ENCODE measurements around the gene CLCA1. TPM values are rescaled to one million over a fixed set of nuclear protein-coding genes. Genes with fewer than 3 reads are reported as not detected.

The CLCA1 gene
- total RNA-seq, 1 experiment from 2014 or later, result not detected

DNA sequence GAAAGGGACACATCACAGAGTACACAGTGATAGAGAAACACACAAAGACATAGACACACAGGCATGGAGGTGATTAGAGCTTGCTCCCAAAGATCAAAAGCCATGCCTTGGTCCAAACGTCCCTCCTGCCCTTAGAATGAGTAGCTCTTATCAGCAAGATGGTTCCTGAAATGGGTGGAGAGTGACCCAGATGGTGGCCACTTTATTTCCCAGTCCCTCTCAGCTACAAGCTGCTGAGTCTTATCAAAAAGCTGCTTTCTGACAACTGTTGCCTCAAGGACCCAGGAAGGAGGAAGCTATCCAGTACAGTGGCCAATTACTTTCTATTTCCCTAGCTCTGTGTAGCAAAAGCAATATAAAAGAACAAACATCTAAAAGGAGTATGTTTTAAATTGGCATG is 7.7 kb upstream of the CLCA1 start:
- ChIA-PET CTCF (no interaction called here), POLR2A (ENCODE audit: unreplicated experiment) (no interaction called here)
- no peak for ATAC-seq
- Histone ChIP-seq H3K36me3 (ENCODE audit: low read depth, low read length) (no peaks in the 10 kb centered on the region), H3K9me3 (ENCODE audit: low read length) (no peaks in the 10 kb centered on the region), H3K27ac (ENCODE audit: low read length) (no peak overlapping the region), H3K9me2 (replicated peaks; ENCODE audit: low read length) (no peaks in the 10 kb centered on the region), H3K9ac (ENCODE audit: low read length) (no peak overlapping the region), H3F3A (ENCODE audit: low read length, unreplicated experiment) (no peaks in the 10 kb centered on the region), H2AFZ (ENCODE audit: low read length) (no peak overlapping the region), H3K79me2 (ENCODE audit: low read length) (no peaks in the 10 kb centered on the region), H4K20me1 (ENCODE audit: low read length) (no peaks in the 10 kb centered on the region), H3K4me2 (ENCODE audit: low read length) (no peak overlapping the region), H3K4me1 (ENCODE audit: insufficient read depth, low read length) (no peaks in the 10 kb centered on the region), H3K27me3 (ENCODE audit: low read length) (no peaks in the 10 kb centered on the region), H3K4me3 (ENCODE audit: low read length) (no peak overlapping the region)
- TF ChIP-seq EZH2 (IDR thresholded peaks at IDR 0.05; ENCODE audit: low read length, unreplicated experiment) (no peak), EZH2phosphoT487 (IDR thresholded peaks at IDR 0.05; ENCODE audit: borderline replicate concordance, low read length) (no peak)
- TF ChIP-seq, protein P1, sequence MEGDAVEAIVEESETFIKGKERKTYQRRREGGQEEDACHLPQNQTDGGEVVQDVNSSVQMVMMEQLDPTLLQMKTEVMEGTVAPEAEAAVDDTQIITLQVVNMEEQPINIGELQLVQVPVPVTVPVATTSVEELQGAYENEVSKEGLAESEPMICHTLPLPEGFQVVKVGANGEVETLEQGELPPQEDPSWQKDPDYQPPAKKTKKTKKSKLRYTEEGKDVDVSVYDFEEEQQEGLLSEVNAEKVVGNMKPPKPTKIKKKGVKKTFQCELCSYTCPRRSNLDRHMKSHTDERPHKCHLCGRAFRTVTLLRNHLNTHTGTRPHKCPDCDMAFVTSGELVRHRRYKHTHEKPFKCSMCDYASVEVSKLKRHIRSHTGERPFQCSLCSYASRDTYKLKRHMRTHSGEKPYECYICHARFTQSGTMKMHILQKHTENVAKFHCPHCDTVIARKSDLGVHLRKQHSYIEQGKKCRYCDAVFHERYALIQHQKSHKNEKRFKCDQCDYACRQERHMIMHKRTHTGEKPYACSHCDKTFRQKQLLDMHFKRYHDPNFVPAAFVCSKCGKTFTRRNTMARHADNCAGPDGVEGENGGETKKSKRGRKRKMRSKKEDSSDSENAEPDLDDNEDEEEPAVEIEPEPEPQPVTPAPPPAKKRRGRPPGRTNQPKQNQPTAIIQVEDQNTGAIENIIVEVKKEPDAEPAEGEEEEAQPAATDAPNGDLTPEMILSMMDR (conservative IDR thresholded peaks at IDR 0.05; ENCODE audit: low read depth, low read length), result no peak
- DNase-seq, result no peak
- no TSS peak for BruUV-seq (replicated peaks)
- intact Hi-C loops (cut with micrococcal nuclease), result no loop called here

DNA sequence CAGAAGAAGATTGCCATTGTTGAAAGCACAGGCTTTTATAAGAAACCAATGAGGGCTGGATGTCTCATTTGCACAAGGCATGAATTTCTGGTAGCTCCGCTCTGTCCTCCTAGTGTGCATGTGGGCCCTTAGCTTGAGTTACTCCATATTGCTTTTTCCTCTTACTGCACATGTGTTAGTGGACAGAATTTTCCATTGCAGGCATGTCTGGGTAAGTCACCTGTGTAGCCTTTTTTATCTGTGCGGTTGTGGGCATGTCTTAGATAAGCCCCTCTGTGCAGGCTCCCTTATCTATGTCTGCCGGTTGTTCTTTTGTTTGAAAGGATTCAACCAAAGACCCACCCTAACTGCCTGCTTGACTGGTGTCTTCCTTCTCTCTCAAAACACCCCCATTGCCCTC is 7.2 kb upstream of the CLCA1 start:
- no peaks in the 10 kb centered on the region for H4K20me1 ChIP-seq (ENCODE audit: low read length)
- no TSS peak for BruUV-seq (replicated peaks)
- H3K27ac ChIP-seq (ENCODE audit: low read length), result no peak overlapping the region
- H3K9me2 ChIP-seq (replicated peaks; ENCODE audit: low read length), result no peaks in the 10 kb centered on the region
- H3K9me3 ChIP-seq (ENCODE audit: low read length), result no peaks in the 10 kb centered on the region
- no peak overlapping the region for H3K4me2 ChIP-seq (ENCODE audit: low read length)
- H3K9ac ChIP-seq (ENCODE audit: low read length), result no peak overlapping the region
- H3K4me3 ChIP-seq (ENCODE audit: low read length), result no peak overlapping the region
- H3F3A ChIP-seq (ENCODE audit: low read length, unreplicated experiment), result no peaks in the 10 kb centered on the region
- no peaks in the 10 kb centered on the region for H3K27me3 ChIP-seq (ENCODE audit: low read length)
- DNase-seq (no peak), ATAC-seq (no peak)
- H3K79me2 ChIP-seq (ENCODE audit: low read length), result no peaks in the 10 kb centered on the region
- H2AFZ ChIP-seq (ENCODE audit: low read length), result no peak overlapping the region
- no peaks in the 10 kb centered on the region for H3K36me3 ChIP-seq (ENCODE audit: low read depth, low read length)
- H3K4me1 ChIP-seq (ENCODE audit: insufficient read depth, low read length), result no peaks in the 10 kb centered on the region
- TF ChIP-seq EZH2 (IDR thresholded peaks at IDR 0.05; ENCODE audit: low read length, unreplicated experiment), result no peak
- no peak for TF ChIP-seq EZH2phosphoT487 (IDR thresholded peaks at IDR 0.05; ENCODE audit: borderline replicate concordance, low read length)
- TF ChIP-seq, protein P1 (conservative IDR thresholded peaks at IDR 0.05; ENCODE audit: low read depth, low read length), result no peak
- ChIA-PET CTCF (no interaction called here), POLR2A (ENCODE audit: unreplicated experiment) (no interaction called here)
- intact Hi-C loops (cut with micrococcal nuclease), result no loop called here

DNA sequence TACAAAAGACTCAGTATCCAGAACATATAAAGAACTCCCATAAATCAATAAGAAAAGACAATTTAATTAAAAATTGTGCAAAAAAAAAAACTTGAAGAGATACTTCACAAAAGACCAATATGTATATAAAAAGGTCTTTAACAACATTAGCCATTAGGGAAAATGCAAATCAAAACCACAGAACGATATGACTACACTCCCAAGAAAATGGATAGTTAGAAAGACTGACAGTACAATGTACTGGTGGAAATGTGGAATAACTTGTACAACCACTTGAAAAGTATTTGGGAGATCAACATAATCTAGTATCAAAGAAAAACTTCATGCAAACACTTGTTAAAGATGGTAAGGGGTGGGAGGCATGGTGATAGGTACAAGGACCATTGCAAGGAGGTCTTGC is 3.9 kb upstream of the CLCA1 start:
- Histone ChIP-seq H3K27ac (ENCODE audit: low read length) (no peak overlapping the region), H3K27me3 (ENCODE audit: low read length) (no peaks in the 10 kb centered on the region), H2AFZ (ENCODE audit: low read length) (no peak overlapping the region), H4K20me1 (ENCODE audit: low read length) (no peaks in the 10 kb centered on the region), H3K4me3 (ENCODE audit: low read length) (no peak overlapping the region), H3K9ac (ENCODE audit: low read length) (no peak overlapping the region), H3F3A (ENCODE audit: low read length, unreplicated experiment) (no peaks in the 10 kb centered on the region), H3K9me3 (ENCODE audit: low read length) (no peaks in the 10 kb centered on the region), H3K4me1 (ENCODE audit: insufficient read depth, low read length) (no peaks in the 10 kb centered on the region), H3K79me2 (ENCODE audit: low read length) (no peaks in the 10 kb centered on the region), H3K4me2 (ENCODE audit: low read length) (no peak overlapping the region), H3K9me2 (replicated peaks; ENCODE audit: low read length) (no peaks in the 10 kb centered on the region), H3K36me3 (ENCODE audit: low read depth, low read length) (no peaks in the 10 kb centered on the region)
- TF ChIP-seq EZH2phosphoT487 (IDR thresholded peaks at IDR 0.05; ENCODE audit: borderline replicate concordance, low read length), result no peak
- TF ChIP-seq, protein P1 (conservative IDR thresholded peaks at IDR 0.05; ENCODE audit: low read depth, low read length), result no peak
- TF ChIP-seq EZH2 (IDR thresholded peaks at IDR 0.05; ENCODE audit: low read length, unreplicated experiment), result no peak
- DNase-seq (peak; percentile 24), ATAC-seq (no peak; the same call in 1 of the 2 replicates)
- ChIA-PET POLR2A (ENCODE audit: unreplicated experiment) (no interaction called here), CTCF (no interaction called here)
- BruUV-seq (replicated peaks), result no TSS peak
- intact Hi-C loops (cut with micrococcal nuclease), result no loop called here
